H1 (cell line): ENCODE data around the gene FBN1. TPM values are rescaled to one million over a fixed set of nuclear protein-coding genes. Genes with fewer than 3 reads are reported as not detected.

ENCODE experiments used
- CTCF ChIA-PET: fragments of 300-600 bp; sonication (Branson Sonifier 250); formaldehyde crosslinking; loops from one replicate; lab custom pipeline; 2021; ENCODE audit not compliant: partially characterized antibody; lab: Charles Lee
- POLR2A ChIA-PET: fragments of 300-600 bp; sonication (Branson Sonifier 250); formaldehyde crosslinking; loops from one replicate; lab custom pipeline; 2021; ENCODE audit warnings: inconsistent platforms; ENCODE audit not compliant: partially characterized antibody; lab: Charles Lee
- DNase-seq, 2 experiments: peaks; one replicate each; pipeline versions ENCODE4 v3.0.0 to v3.0.0-alpha.2; 2010 to 2022; ENCODE audit warnings: low spot score in 2 of 2, low read depth in 1 of 2, mixed read lengths in 1 of 2
- FAIRE-seq: peaks from 2 replicates; lab custom pipeline; 2011; peaks lifted over from hg19 to GRCh38; lab: Jason Lieb, UNC
- H2AFZ ChIP-seq: 2 replicates; pipeline ENCODE4 v1.8.1; 2012; ENCODE audit warnings: low read length, inconsistent platforms
- H2AK5ac ChIP-seq: 2 replicates; pipeline ENCODE4 v1.6.1; 2013; ENCODE audit warnings: low read depth, low read length
- H2BK120ac ChIP-seq: replicated peaks from 2 replicates; pipeline ENCODE3; 2013; ENCODE audit warnings: low read depth, low read length, inconsistent platforms
- H2BK12ac ChIP-seq: 2 replicates; pipeline ENCODE4 v1.6.1; 2013; ENCODE audit warnings: low read depth, low read length
- H2BK15ac ChIP-seq: 2 replicates; pipeline ENCODE4 v1.6.1; 2013; ENCODE audit warnings: low read length
- H2BK20ac ChIP-seq: 2 replicates; pipeline ENCODE4 v1.6.1; 2013; ENCODE audit warnings: low read length
- H2BK5ac ChIP-seq: 2 replicates; pipeline ENCODE4 v1.6.1; 2013; ENCODE audit warnings: low read depth, low read length
- H3K14ac ChIP-seq: 2 replicates; pipeline ENCODE4 v1.6.1; 2013; ENCODE audit warnings: inconsistent platforms; ENCODE audit not compliant: insufficient read length
- H3K18ac ChIP-seq: 2 replicates; pipeline ENCODE4 v1.6.1; 2013; ENCODE audit warnings: low read length; ENCODE audit errors: extremely low read depth
- H3K23ac ChIP-seq: 2 replicates; pipeline ENCODE4 v1.6.1; 2013; ENCODE audit warnings: inconsistent platforms; ENCODE audit not compliant: insufficient read length
- H3K23me2 ChIP-seq: 2 replicates; pipeline ENCODE4 v1.6.1; 2013; ENCODE audit warnings: low read depth, low read length
- H3K27ac ChIP-seq: 2 replicates; pipeline ENCODE4 v1.6.1; 2011; ENCODE audit warnings: low read depth, low read length, inconsistent platforms
- H3K27me3 ChIP-seq, 4 experiments: replicated peaks in 1 of 4; 1 replicate in 1 of 4; 2 replicates in 3 of 4; pipeline versions ENCODE4 v1.6.1 to v1.8.1; 2011 to 2013; ENCODE audit warnings: low read length in 3 of 4, mild to moderate bottlenecking in 3 of 4, inconsistent platforms in 2 of 4, mixed read lengths in 2 of 4, moderate library complexity in 1 of 4; ENCODE audit not compliant: control insufficient read depth in 3 of 4, insufficient read depth in 3 of 4; ENCODE audit errors: extremely low read depth in 1 of 4
- H3K36me3 ChIP-seq, 4 experiments: 2 replicates each; pipeline versions ENCODE4 v1.6.1 to v1.8.1; 2011 to 2013; ENCODE audit warnings: mild to moderate bottlenecking in 4 of 4, low read length in 3 of 4, moderate library complexity in 2 of 4, control low read depth in 1 of 4, inconsistent platforms in 1 of 4; ENCODE audit not compliant: insufficient read depth in 4 of 4, control insufficient read depth in 2 of 4
- H3K4ac ChIP-seq: replicated peaks from 2 replicates; pipeline ENCODE3; 2013; ENCODE audit warnings: low read length, low read depth, mixed read lengths, inconsistent platforms; ENCODE audit not compliant: insufficient read length
- H3K4me1 ChIP-seq, 4 experiments: replicated peaks in 1 of 4; 1 replicate in 1 of 4; 2 replicates in 3 of 4; pipeline versions ENCODE4 v1.6.1 to v1.8.1; 2011 to 2013; ENCODE audit warnings: low read length in 3 of 4, inconsistent platforms in 2 of 4, mixed read lengths in 1 of 4; ENCODE audit not compliant: insufficient read depth in 4 of 4, control insufficient read depth in 3 of 4
- H3K4me2 ChIP-seq, 2 experiments: 2 replicates each; pipeline versions ENCODE4 v1.6.1 to v1.8.1; 2011 to 2013; ENCODE audit warnings: low read depth in 2 of 2, low read length in 2 of 2, control low read depth in 1 of 2, inconsistent platforms in 1 of 2, mild to moderate bottlenecking in 1 of 2; ENCODE audit not compliant: insufficient read depth in 1 of 2
- H3K4me3 ChIP-seq, 4 experiments: fragments of 200-600, 300-600 bp in 1 of 4; sonication (generic), shearing (Covaris generic), sonication (Bioruptor Twin) in 1 of 4; 2 replicates each; pipeline versions ENCODE4 v1.5.1 to v1.8.1; 2011 to 2016; ENCODE audit warnings: low read length in 4 of 4, low read depth in 3 of 4, control low read depth in 2 of 4, inconsistent platforms in 2 of 4, mild to moderate bottlenecking in 2 of 4, mixed read lengths in 1 of 4, moderate library complexity in 1 of 4; ENCODE audit not compliant: insufficient read depth in 2 of 4; ENCODE audit errors: extremely low read depth in 1 of 4
- H3K56ac ChIP-seq: replicated peaks from 2 replicates; pipeline ENCODE3; 2013; ENCODE audit warnings: low read depth, mild to moderate bottlenecking, mixed read lengths, low read length, inconsistent platforms; ENCODE audit not compliant: insufficient read length
- H3K79me1 ChIP-seq: 2 replicates; pipeline ENCODE4 v1.6.1; 2013; ENCODE audit warnings: low read depth, low read length, control low read depth
- H3K79me2 ChIP-seq, 2 experiments: 2 replicates each; pipeline versions ENCODE4 v1.6.1 to v1.8.1; 2012 to 2013; ENCODE audit warnings: low read length in 2 of 2, mild to moderate bottlenecking in 2 of 2, inconsistent platforms in 1 of 2; ENCODE audit not compliant: insufficient read depth in 2 of 2, control insufficient read depth in 1 of 2
- H3K9ac ChIP-seq, 4 experiments: replicated peaks in 1 of 4; 1 replicate in 1 of 4; 2 replicates in 3 of 4; pipeline versions ENCODE4 v1.6.1 to v1.8.1; 2011 to 2013; ENCODE audit warnings: low read depth in 3 of 4, low read length in 3 of 4, control low read depth in 2 of 4, mild to moderate bottlenecking in 2 of 4, moderate library complexity in 2 of 4, inconsistent platforms in 1 of 4; ENCODE audit errors: extremely low read depth in 1 of 4
- H3K9me3 ChIP-seq, 2 experiments: 2 replicates each; pipeline versions ENCODE4 v1.6.1 to v1.8.1; 2012 to 2013; ENCODE audit warnings: mild to moderate bottlenecking in 2 of 2, moderate library complexity in 2 of 2, control low read depth in 1 of 2, inconsistent platforms in 1 of 2, low read depth in 1 of 2, low read length in 1 of 2, mixed read lengths in 1 of 2; ENCODE audit not compliant: insufficient read depth in 2 of 2
- H4K20me1 ChIP-seq, 2 experiments: replicated peaks in 1 of 2; 2 replicates each; pipeline versions ENCODE3 to v1.8.1; 2011 to 2013; ENCODE audit warnings: inconsistent platforms in 2 of 2, low read length in 2 of 2, mild to moderate bottlenecking in 1 of 2; ENCODE audit not compliant: insufficient read depth in 2 of 2, control insufficient read depth in 1 of 2
- H4K5ac ChIP-seq: 2 replicates; pipeline ENCODE4 v1.6.1; 2013; ENCODE audit warnings: low read length, low read depth, mixed read lengths, inconsistent platforms; ENCODE audit not compliant: insufficient read length
- H4K8ac ChIP-seq: 2 replicates; pipeline ENCODE4 v1.8.0; 2013; ENCODE audit warnings: mild to moderate bottlenecking, moderate library complexity, low read length, inconsistent platforms; ENCODE audit not compliant: insufficient read depth; ENCODE audit errors: extremely low read depth
- H4K91ac ChIP-seq: replicated peaks from 2 replicates; pipeline ENCODE3; 2013; ENCODE audit warnings: low read length, mixed read lengths, inconsistent platforms; ENCODE audit not compliant: insufficient read length
- WGBS, 2 experiments: shearing (Covaris generic) in 1 of 2; methylation state at CpG; one replicate each; pipeline versions ENCODE4 v1.1.6 to v1.1.7; 2013 to 2015; ENCODE audit warnings: low lambda C conversion rate in 2 of 2, mixed read lengths in 2 of 2, inconsistent platforms in 1 of 2, low coverage in 1 of 2, missing lambda C conversion rate in 1 of 2; ENCODE audit not compliant: insufficient replicate concordance in 2 of 2, insufficient coverage in 1 of 2, insufficient read length in 1 of 2; ENCODE audit errors: extremely low coverage in 1 of 2, missing lambda C conversion rate in 1 of 2; 5-methylcytosine and 5-hydroxymethylcytosine counted together
- polyA plus RNA-seq, 7 experiments: library from polyadenylated mRNA; depleted of rRNA in 3 of 7; stranded (reverse) in 5 of 7; unstranded in 2 of 7; fragments of >200 nt in 5 of 7; fragments of 200-250 nt in 2 of 7; gene quantifications; 1 replicate in 5 of 7; 2 replicates in 1 of 7; 4 replicates in 1 of 7; pipeline versions ENCODE4 v1.2.1 to v1.2.3, GENCODE V29; 2011 to 2013; ENCODE audit warnings: missing spikeins in 2 of 7, mixed read lengths in 2 of 7
- total RNA-seq: library from RNA; stranded (reverse); fragmentation: NEBNext Ultra II Directional; extraction: Animal tissue kit (Norgen Biotek cat#: 25700); gene quantifications from 2 replicates; pipeline ENCODE4 v1.2.1, GENCODE V29; 2021

Gene FBN1
- total and polyA plus RNA-seq, 2 of the 8 experiments (the other 6 are each of a cell fraction or from before 2014, with no cell fraction given), result 3.0 to 4.0 TPM

DNA sequence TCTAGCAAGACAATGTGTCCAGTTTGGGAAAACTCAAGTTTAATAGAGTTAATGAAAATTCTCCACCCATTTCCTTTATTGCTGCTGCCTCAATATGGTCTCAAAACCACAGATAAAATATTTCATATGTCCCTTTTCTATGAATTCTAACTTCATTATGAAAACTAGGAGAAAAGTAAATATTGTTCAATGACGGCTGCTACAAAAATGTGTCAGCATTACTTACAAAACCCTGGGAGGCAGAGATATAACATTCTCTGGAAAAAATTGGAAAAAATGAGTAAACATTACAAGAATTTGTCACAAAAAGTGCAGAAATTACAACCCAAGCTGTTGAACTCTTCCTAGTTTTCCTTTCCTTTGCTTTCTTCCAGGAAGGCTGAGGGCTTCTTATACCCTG lies 22.2 kb upstream of the FBN1 start:
- Histone ChIP-seq H3K4me2 (no peak overlapping the region), H2AK5ac (no peak overlapping the region), H3K4me3 (no peak overlapping the region), H3K27ac (no peak overlapping the region), H3K23ac (no peak overlapping the region), H2BK15ac (no peak overlapping the region), H3K18ac (no peak overlapping the region), H4K8ac (no peak overlapping the region), H2BK120ac (no peak overlapping the region), H3K4ac (no peak overlapping the region), H3K79me2 (no peaks in the 10 kb centered on the region), H3K14ac (no peak overlapping the region), H3K36me3 (no peaks in the 10 kb centered on the region), H2BK5ac (no peak overlapping the region), H4K5ac (no peak overlapping the region), H3K27me3 (peaks cover 0 to 2% (median 0%) of the 10 kb centered on the region in 4 experiments; a peak in 1 of 7 replicates), H3K56ac (no peak overlapping the region), H3K9ac (no peak overlapping the region), H2BK20ac (no peak overlapping the region), H4K91ac (no peak overlapping the region), H3K23me2 (no peaks in the 10 kb centered on the region), H2AFZ (no peak overlapping the region), H3K9me3 (no peaks in the 10 kb centered on the region), H4K20me1 (no peaks in the 10 kb centered on the region), H2BK12ac (no peak overlapping the region), H3K4me1 (no peaks in the 10 kb centered on the region), H3K79me1 (no peaks in the 10 kb centered on the region)
- DNase-seq (no peak), FAIRE-seq (no peak)
- WGBS, 2 experiments, result 76% methylated on average over 1 of the region's 1 CpG; no CpG with 5 or more reads in 1 of the 2 experiments
- ChIA-PET CTCF (no interaction called here), POLR2A (no interaction called here)
